HUES64 (cell line): ENCODE results near the gene TRIM8.

Source experiments
- H3K27ac ChIP-seq: 2 replicates; pipeline ENCODE4 v1.7.0; 2013; ENCODE audit warnings: low read depth, low read length, inconsistent platforms
- H3K27me3 ChIP-seq: 2 replicates; pipeline ENCODE4 v1.6.1; 2013; ENCODE audit warnings: mild to moderate bottlenecking, low read length; ENCODE audit not compliant: insufficient read depth
- H3K36me3 ChIP-seq: 2 replicates; pipeline ENCODE4 v1.6.1; 2013; ENCODE audit warnings: mild to moderate bottlenecking, low read length; ENCODE audit not compliant: insufficient read depth
- H3K4me1 ChIP-seq: 2 replicates; pipeline ENCODE4 v1.6.1; 2013; ENCODE audit warnings: mild to moderate bottlenecking, low read length, moderate library complexity; ENCODE audit not compliant: insufficient read depth
- H3K4me3 ChIP-seq: 2 replicates; pipeline ENCODE4 v1.5.1; 2013; ENCODE audit warnings: mild to moderate bottlenecking, low read length, moderate library complexity
- H3K9ac ChIP-seq: 2 replicates; pipeline ENCODE4 v1.6.1; 2013; ENCODE audit warnings: mild to moderate bottlenecking, low read depth, low read length
- H3K9me3 ChIP-seq: 2 replicates; pipeline ENCODE4 v1.6.1; 2013; ENCODE audit warnings: low read depth, low read length; ENCODE audit not compliant: insufficient read depth
- WGBS: fragments of 150-250, 120-280 bp; methylation state at CpG from one replicate; pipeline ENCODE4 v1.1.7; 2013; ENCODE audit warnings: missing lambda C conversion rate; 5-methylcytosine and 5-hydroxymethylcytosine counted together

TRIM8 gene

DNA sequence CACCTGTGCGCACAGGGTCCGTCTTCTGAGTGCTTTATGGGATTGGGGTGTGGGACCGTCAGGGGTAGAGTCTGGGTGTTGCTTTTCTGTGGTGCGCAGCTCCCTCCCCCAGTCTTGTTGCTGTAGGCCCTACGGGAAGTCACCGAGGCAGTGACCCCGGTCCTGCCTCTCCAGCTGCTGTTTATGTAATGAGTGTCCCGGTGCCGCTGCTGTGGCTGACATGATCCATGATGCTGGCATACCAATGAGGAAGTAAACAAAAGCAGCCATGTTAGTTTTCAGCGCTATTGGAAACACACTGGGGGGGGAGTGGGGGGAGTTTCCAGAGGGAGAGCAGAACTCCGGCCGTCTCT is 1.1 kb downstream of the TRIM8 start:
- H3K27me3 ChIP-seq: no peaks in the 10 kb centered on the region
- H3K4me3 ChIP-seq: peak overlapping the region; percentile 67
- peak overlapping the region; percentile 51 for H3K9ac ChIP-seq
- peaks cover 36% of the 10 kb centered on the region for H3K4me1 ChIP-seq
- H3K9me3 ChIP-seq: no peaks in the 10 kb centered on the region
- under 1% methylated on average over 12 of the region's 12 CpGs for WGBS
- H3K36me3 ChIP-seq: peaks cover 3% of the 10 kb centered on the region; the same call in 1 of the 2 replicates
- H3K27ac ChIP-seq: peak overlapping the region; percentile 51; the same call in 1 of the 2 replicates

DNA sequence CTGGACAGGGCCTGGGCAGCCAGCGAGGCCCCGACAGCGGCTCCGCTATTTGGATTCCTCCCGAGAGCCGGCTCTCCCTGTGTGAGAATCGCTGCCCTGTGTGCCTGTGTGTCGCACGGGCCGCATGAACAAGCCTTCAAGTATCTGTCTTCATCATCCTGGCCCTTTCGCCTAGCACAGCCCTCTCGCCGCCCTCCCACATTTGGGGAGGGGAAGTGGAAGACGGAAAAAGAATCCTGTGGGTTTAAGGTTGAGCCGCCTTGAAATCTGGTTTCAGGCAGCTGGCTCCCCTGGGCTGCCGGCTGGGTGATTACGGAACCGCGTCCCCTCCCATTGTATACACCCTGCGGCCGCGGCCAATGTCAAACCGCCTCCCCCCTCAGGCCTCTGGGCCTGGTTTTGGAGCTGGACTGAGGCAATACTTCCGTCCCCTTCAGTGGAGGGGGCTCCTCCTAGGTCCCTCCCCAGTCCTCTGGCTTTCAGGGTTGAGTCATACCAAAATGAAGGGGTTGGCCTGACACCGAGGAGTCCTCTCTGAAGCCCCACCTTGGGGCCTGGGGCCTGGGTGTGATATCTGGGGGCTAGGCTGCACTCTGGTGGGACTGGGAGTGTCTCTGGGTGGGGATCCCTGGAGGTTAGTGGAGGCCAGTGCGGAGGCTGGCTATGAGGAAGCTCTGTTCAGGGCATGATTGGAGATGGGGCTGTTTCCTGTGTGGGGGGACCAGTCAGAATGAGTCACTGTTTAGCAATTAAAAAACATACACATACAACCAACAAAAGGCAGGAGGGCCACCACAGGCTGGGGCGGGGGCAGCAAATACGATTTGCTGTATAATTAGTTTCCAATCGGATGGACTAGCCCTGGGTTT is 1.7 kb downstream of the TRIM8 start:
- Histone ChIP-seq H3K27me3 (no peaks in the 10 kb centered on the region), H3K9ac (peak overlapping the region; percentile 51), H3K4me1 (peaks cover 39% of the 10 kb centered on the region), H3K9me3 (no peaks in the 10 kb centered on the region), H3K36me3 (peaks cover 3% of the 10 kb centered on the region; the same call in 1 of the 2 replicates), H3K27ac (peak overlapping the region; percentile 51), H3K4me3 (peak overlapping the region; percentile 67)
- WGBS: 6% methylated on average over 26 of the region's 29 CpGs

GRCh38 chr10:102646610-102647442 is 2.5 kb downstream of the TRIM8 start:
- Histone ChIP-seq H3K9me3 (no peaks in the 10 kb centered on the region), H3K27ac (peak overlapping the region; percentile 16; the same call in 1 of the 2 replicates), H3K4me3 (peak overlapping the region; percentile 67), H3K27me3 (no peaks in the 10 kb centered on the region), H3K9ac (no peak overlapping the region), H3K4me1 (peaks cover 36% of the 10 kb centered on the region), H3K36me3 (peaks cover 3% of the 10 kb centered on the region; the same call in 1 of the 2 replicates)
- whole genome bisulfite sequencing: 70% methylated on average over 18 of the region's 18 CpGs

- H3K27ac ChIP-seq: peak overlapping the region; percentile 16; the same call in 1 of the 2 replicates
- H3K27me3 ChIP-seq: no peaks in the 10 kb centered on the region
- H3K9ac ChIP-seq: no peak overlapping the region
- no peaks in the 10 kb centered on the region for H3K9me3 ChIP-seq
- WGBS: 78% methylated on average over 7 of the region's 7 CpGs
- peak overlapping the region; percentile 67; the same call in 1 of the 2 replicates for H3K4me3 ChIP-seq
- peaks cover 3% of the 10 kb centered on the region; the same call in 1 of the 2 replicates for H3K36me3 ChIP-seq
- H3K4me1 ChIP-seq: peaks cover 36% of the 10 kb centered on the region
These were observed 3.4 kb downstream of the TRIM8 start for GRCh38 chr10:102647443-102648268.

DNA sequence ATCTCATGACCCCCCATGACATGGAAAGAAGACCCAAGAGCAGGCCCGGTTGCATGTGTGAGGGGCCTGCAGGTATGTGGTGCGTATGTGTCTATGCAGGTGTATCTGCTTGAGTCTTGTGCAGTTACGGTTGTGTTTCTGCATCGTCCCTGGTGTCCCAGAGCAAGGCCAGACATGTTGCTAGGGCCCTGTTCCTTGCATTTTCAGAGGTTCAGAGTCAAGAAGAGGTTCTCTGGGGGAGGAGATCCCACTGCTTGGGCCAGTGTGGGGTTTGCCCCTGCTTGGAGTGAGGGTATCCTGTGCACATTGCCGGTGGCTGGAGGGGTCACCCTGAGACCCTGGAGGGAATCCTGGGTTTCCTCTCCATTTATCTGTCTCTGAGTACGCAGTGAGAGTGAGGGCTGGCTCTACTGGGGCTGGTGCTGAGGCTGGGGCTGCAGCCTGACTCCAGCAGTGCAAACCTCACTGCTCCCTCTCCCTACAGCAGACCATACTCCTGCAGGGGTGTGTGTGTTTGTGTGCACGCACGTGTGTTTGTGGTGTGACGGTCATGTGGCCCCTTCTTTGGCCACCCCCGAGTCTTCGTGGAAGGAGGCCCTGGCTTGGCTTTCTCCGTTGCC is 4.1 kb downstream of the TRIM8 start:
- Histone ChIP-seq H3K27me3 (no peaks in the 10 kb centered on the region), H3K36me3 (peaks cover 3% of the 10 kb centered on the region; the same call in 1 of the 2 replicates), H3K9me3 (no peaks in the 10 kb centered on the region), H3K4me1 (peaks cover 36% of the 10 kb centered on the region), H3K9ac (0 out of 2 replicates have a peak overlapping the region, but pooled peaks have one; percentile 62), H3K4me3 (no peak overlapping the region), H3K27ac (no peak overlapping the region)
- 87% methylated on average over 12 of the region's 12 CpGs for WGBS

- Histone ChIP-seq H3K36me3 (peaks cover 6% of the 10 kb centered on the region; the same call in 1 of the 2 replicates), H3K9ac (peak overlapping the region; percentile 62), H3K4me3 (peak overlapping the region; percentile 6; the same call in 1 of the 2 replicates), H3K27ac (peak overlapping the region; percentile 22), H3K9me3 (no peaks in the 10 kb centered on the region), H3K27me3 (no peaks in the 10 kb centered on the region), H3K4me1 (peaks cover 36% of the 10 kb centered on the region)
- 61% methylated on average over 25 of the region's 25 CpGs for WGBS
These were observed 4.9 kb downstream of the TRIM8 start for GRCh38 chr10:102648889-102649796.

GRCh38 chr10:102649797-102650654 is 5.7 kb downstream of the TRIM8 start:
- H3K27ac ChIP-seq: peak overlapping the region; percentile 37
- WGBS: 68% methylated on average over 12 of the region's 12 CpGs
- H3K27me3 ChIP-seq: no peaks in the 10 kb centered on the region
- peaks cover 14% of the 10 kb centered on the region for H3K36me3 ChIP-seq
- no peak overlapping the region for H3K4me3 ChIP-seq
- H3K9ac ChIP-seq: peak overlapping the region; percentile 62
- H3K4me1 ChIP-seq: peaks cover 36% of the 10 kb centered on the region
- H3K9me3 ChIP-seq: no peaks in the 10 kb centered on the region

DNA sequence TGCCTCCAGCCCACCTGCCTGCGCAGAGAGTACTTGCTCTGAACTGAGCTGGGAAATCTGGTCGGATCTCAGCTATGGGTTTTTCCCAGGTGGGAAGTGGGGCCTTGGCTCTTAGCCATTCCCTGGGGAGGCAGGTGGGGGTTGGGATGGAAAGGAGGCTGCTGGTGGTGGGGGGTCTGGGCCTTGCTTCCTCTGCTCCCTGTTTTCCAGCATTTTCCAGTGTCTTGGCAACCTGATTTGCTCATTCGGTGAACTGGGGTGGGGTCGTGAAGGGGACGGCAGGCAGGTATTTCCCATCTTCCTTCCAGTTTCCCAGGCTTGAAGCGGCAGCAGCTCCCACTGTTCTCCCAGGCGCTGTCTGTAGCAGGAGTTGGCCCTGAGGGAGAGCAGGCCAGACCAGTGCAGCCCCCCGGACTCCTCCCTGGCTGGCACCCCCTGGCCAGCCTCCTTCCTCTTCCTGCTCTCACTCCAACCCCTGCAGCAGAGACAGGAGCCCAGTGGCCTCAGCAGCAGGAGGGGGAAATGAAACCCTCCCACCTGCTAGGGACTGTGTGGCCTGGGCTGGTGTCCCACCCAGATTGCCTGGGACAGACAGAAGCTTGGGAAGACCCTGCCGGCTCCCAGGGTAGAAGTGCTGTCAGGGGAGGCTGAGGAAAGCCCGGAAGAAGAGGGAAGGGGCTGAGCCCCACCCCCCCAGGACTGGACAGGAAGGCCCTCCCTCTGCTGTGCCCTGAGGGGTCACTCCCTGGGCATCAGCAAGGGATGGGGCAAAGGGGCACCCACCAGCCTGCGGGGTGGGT is 6.6 kb downstream of the TRIM8 start:
- H3K4me1 ChIP-seq: peaks cover 36% of the 10 kb centered on the region
- H3K9ac ChIP-seq: no peak overlapping the region
- H3K9me3 ChIP-seq: no peaks in the 10 kb centered on the region
- peaks cover 22% of the 10 kb centered on the region for H3K36me3 ChIP-seq
- 86% methylated on average over 11 of the region's 11 CpGs for WGBS
- H3K4me3 ChIP-seq: no peak overlapping the region
- H3K27ac ChIP-seq: peak overlapping the region; percentile 37
- no peaks in the 10 kb centered on the region for H3K27me3 ChIP-seq
